Suprapubic skin (tissue), 3 donors: Measurements from ENCODE around the gene ATP4A.

Source experiments
- CTCF ChIP-seq, 2 donors: fragments of 200-600 bp in 1 of 2; fragments of 450-650 bp in 1 of 2; sonication (generic) in 1 of 2; IDR thresholded peaks; one replicate each; pipeline ENCODE4 v1.5.1; 2016 to 2019; ENCODE audit warnings: antibody characterized with exemption in 2 of 2, mild to moderate bottlenecking in 1 of 2, moderate library complexity in 1 of 2
- POLR2A ChIP-seq, 2 donors: fragments of 450-650 bp; IDR thresholded peaks; one replicate each; pipeline ENCODE4 v1.6.1; 2017; ENCODE audit warnings: antibody characterized with exemption in 2 of 2, mild to moderate bottlenecking in 2 of 2, moderate library complexity in 2 of 2

GRCh38 chr19:35531291-35531690 lies 32.2 kb downstream of the ATP4A start:
- TF ChIP-seq CTCF (IDR thresholded peaks at IDR 0.05), result no peak
- TF ChIP-seq POLR2A (IDR thresholded peaks at IDR 0.05), result no peak
